HL-60 (cell line): ENCODE data around the gene DSTYK.
A peak's percentile ranks its signal among the peaks of the same experiment; 100 is the strongest.

Experiments used
- DNase-seq, 2 experiments: peaks; one replicate each; pipeline ENCODE4 v3.0.0-alpha.2; 2010 to 2020; ENCODE audit warnings: low read depth in 1 of 2, low spot score in 1 of 2
- H3K27ac ChIP-seq: fragments of 250-450 bp; sonication (Bioruptor Pico); replicated peaks from 2 replicates; pipeline ENCODE4 v1.5.1; 2020; ENCODE audit warnings: mild to moderate bottlenecking, moderate library complexity
- H3K27me3 ChIP-seq: fragments of 250-450 bp; sonication (Bioruptor Pico); 2 replicates; pipeline ENCODE4 v1.5.1; 2021; ENCODE audit warnings: mild to moderate bottlenecking, moderate library complexity; ENCODE audit not compliant: insufficient read depth, poor library complexity, severe bottlenecking
- H3K4me3 ChIP-seq: replicated peaks from 2 replicates; pipeline ENCODE4 v1.5.1; 2011; ENCODE audit warnings: mild to moderate bottlenecking, control low read depth, low read length; ENCODE audit not compliant: insufficient read depth
- CTCF ChIP-seq: IDR thresholded peaks from one replicate; pipeline ENCODE4 v1.5.1; 2011; ENCODE audit warnings: low read length, control low read depth, inconsistent platforms; ENCODE audit not compliant: insufficient read depth
- GABPA ChIP-seq: IDR thresholded peaks from 2 replicates; pipeline ENCODE4 v1.6.1; 2012; ENCODE audit warnings: low read depth
- POLR2AphosphoS5 ChIP-seq: IDR thresholded peaks from 2 replicates; pipeline ENCODE4 v1.6.1; 2012; ENCODE audit warnings: low read depth
- REST ChIP-seq: IDR thresholded peaks from 2 replicates; pipeline ENCODE4 v1.6.1; 2012; ENCODE audit warnings: low read depth; ENCODE audit not compliant: insufficient replicate concordance
- SPI1 ChIP-seq: IDR thresholded peaks from 2 replicates; pipeline ENCODE4 v1.6.1; 2012; ENCODE audit warnings: low read depth, mild to moderate bottlenecking, borderline replicate concordance

The DSTYK gene

GRCh38 chr1:205237526-205238484 is 26.3 kb upstream of the DSTYK start:
- DNase-seq = peak in 1 of 2 experiments; percentile 77
- TF ChIP-seq REST (no peak), SPI1 (peak; percentile 36; the same call in 1 of the 2 replicates)
- Histone ChIP-seq H3K27me3 (no peaks in the 10 kb centered on the region), H3K4me3 (no peak overlapping the region), H3K27ac (peak overlapping the region; percentile 55)

- Histone ChIP-seq H3K4me3 (no peak overlapping the region), H3K27me3 (no peaks in the 10 kb centered on the region), H3K27ac (peak overlapping the region; percentile 55)
- TF ChIP-seq GABPA = no peak
- no peak for TF ChIP-seq REST
- no peak for TF ChIP-seq CTCF
- TF ChIP-seq SPI1 = no peak
- no peak for TF ChIP-seq POLR2AphosphoS5
- DNase-seq = no peak
Measured at GRCh38 chr1:205236951-205237475, 25.5 kb upstream of the DSTYK start.

- no peak for DNase-seq
- no peaks in the 10 kb centered on the region for H3K27me3 ChIP-seq
- no peak overlapping the region for H3K27ac ChIP-seq
- H3K4me3 ChIP-seq = no peak overlapping the region
- TF ChIP-seq POLR2AphosphoS5 = no peak
- TF ChIP-seq GABPA = no peak
- TF ChIP-seq REST = no peak
- TF ChIP-seq CTCF = no peak
- TF ChIP-seq SPI1 = no peak
Measured at GRCh38 chr1:205236526-205236925, 25.0 kb upstream of the DSTYK start.
